DMS153 treated with DMSO at 0.1 percent for 48 hours (cell line): ENCODE results near the gene ANKRD13B.
"Not testable (repeated sequence)": the region's sequence is repeated elsewhere in the genome, so short reads cannot be mapped to it uniquely, and the experiment has no call there.

Experiments used
- DNase-seq: peaks from one replicate; lab custom pipeline; 2025; ENCODE audit not compliant: unreplicated experiment; lab: John Stamatoyannopoulos, UW

ANKRD13B gene

GRCh38 chr17:29592850-29593551 is at the start of gene ANKRD13B:
Gene ANKRD13B, plus strand, starts transcription at chr17:29593132. Its CDS starts 490 bp downstream, at chr17:29593622.
- no peak for DNase-seq

- DNase-seq: no peak
Observed at GRCh38 chr17:29544066-29544465, 48.9 kb upstream of the ANKRD13B start.

- no peak for DNase-seq
Observed at GRCh38 chr17:29546085-29546484, 46.8 kb upstream of the ANKRD13B start.

GRCh38 chr17:29546830-29547229 is 46.1 kb upstream of the ANKRD13B start:
- DNase-seq: no peak

- DNase-seq: no peak
Observed at GRCh38 chr17:29549177-29549923, 43.6 kb upstream of the ANKRD13B start.

- DNase-seq: no peak
Observed at GRCh38 chr17:29555840-29556239, 37.1 kb upstream of the ANKRD13B start.

GRCh38 chr17:29557085-29557738 is 35.7 kb upstream of the ANKRD13B start:
- DNase-seq: no peak

GRCh38 chr17:29557739-29558116 is 35.2 kb upstream of the ANKRD13B start:
- DNase-seq: no peak

GRCh38 chr17:29558139-29558538 is 34.8 kb upstream of the ANKRD13B start:
- not testable (repeated sequence) for DNase-seq

GRCh38 chr17:29559640-29560039 is 33.3 kb upstream of the ANKRD13B start:
- DNase-seq: no peak

- DNase-seq: no peak
Observed at GRCh38 chr17:29560316-29560715, 32.6 kb upstream of the ANKRD13B start.

GRCh38 chr17:29561554-29562517 is 31.1 kb upstream of the ANKRD13B start:
- no peak for DNase-seq

- DNase-seq: no peak
Observed at GRCh38 chr17:29562615-29563014, 30.3 kb upstream of the ANKRD13B start.

GRCh38 chr17:29563816-29564215 is 29.1 kb upstream of the ANKRD13B start:
- DNase-seq: no peak

GRCh38 chr17:29565643-29566472 is 27.1 kb upstream of the ANKRD13B start:
- peak; percentile 46 for DNase-seq

GRCh38 chr17:29566473-29567303 is 26.2 kb upstream of the ANKRD13B start, which contains the start of gene ABHD15:
Gene ABHD15, minus strand, starts transcription at chr17:29567037. Its CDS starts 71 bp downstream, at chr17:29566966.
- DNase-seq: peak; percentile 77

- no peak for DNase-seq
Observed at GRCh38 chr17:29567304-29567553, 25.7 kb upstream of the ANKRD13B start.

- DNase-seq: peak; percentile 16
Observed at GRCh38 chr17:29567554-29568330, 25.2 kb upstream of the ANKRD13B start.
